Subcutaneous abdominal adipose tissue (tissue), 5 donors: ENCODE data around the gene LRCH2.

Experiments used
- H3K27ac ChIP-seq: one replicate; pipeline ENCODE4 v1.7.0; 2013; ENCODE audit warnings: low read depth, mild to moderate bottlenecking, inconsistent platforms, low read length, moderate library complexity
- H3K27me3 ChIP-seq, 5 donors: one replicate each; pipeline ENCODE4 v1.7.0; 2013; ENCODE audit warnings: low read length in 5 of 5, inconsistent platforms in 1 of 5; ENCODE audit not compliant: control insufficient read depth in 5 of 5, insufficient read depth in 4 of 5
- H3K36me3 ChIP-seq, 5 donors: one replicate each; pipeline ENCODE4 v1.7.0; 2013; ENCODE audit warnings: low read length in 5 of 5; ENCODE audit not compliant: control insufficient read depth in 5 of 5, insufficient read depth in 5 of 5
- H3K4me1 ChIP-seq, 5 donors: one replicate each; pipeline ENCODE4 v1.7.0; 2013; ENCODE audit warnings: low read length in 5 of 5, mild to moderate bottlenecking in 3 of 5, moderate library complexity in 1 of 5; ENCODE audit not compliant: control insufficient read depth in 5 of 5, insufficient read depth in 5 of 5
- H3K4me3 ChIP-seq, 5 donors: one replicate each; pipeline ENCODE4 v1.7.0; 2013; ENCODE audit warnings: low read length in 5 of 5, low read depth in 1 of 5
- H3K9ac ChIP-seq, 5 donors: one replicate each; pipeline ENCODE4 v1.7.0; 2013; ENCODE audit warnings: low read length in 5 of 5, mild to moderate bottlenecking in 4 of 5, moderate library complexity in 3 of 5
- H3K9me3 ChIP-seq, 5 donors: one replicate each; pipeline ENCODE4 v1.7.0; 2013; ENCODE audit warnings: low read length in 5 of 5; ENCODE audit not compliant: control insufficient read depth in 5 of 5
- donor health status: healthy.
- donor health status: healthy.
- donor health status: healthy.
- donor health status: healthy.
- donor health status: healthy.

The LRCH2 gene

GRCh38 chrX:115178473-115178872 is 55.4 kb downstream of the LRCH2 start:
- Histone ChIP-seq H3K4me1 (no peaks in the 10 kb centered on the region), H3K36me3 (no peaks in the 10 kb centered on the region), H3K9ac (no peak overlapping the region)

GRCh38 chrX:115177932-115178331 is 56.0 kb downstream of the LRCH2 start:
- H3K9me3 ChIP-seq: peaks cover 0 to 2% (median 0%) of the 10 kb centered on the region in 5 donors
- no peak overlapping the region for H3K27ac ChIP-seq
- peaks cover 0 to 7% (median 3%) of the 10 kb centered on the region in 5 donors for H3K27me3 ChIP-seq
- no peaks in the 10 kb centered on the region for H3K4me1 ChIP-seq
- H3K9ac ChIP-seq: no peak overlapping the region
- no peak overlapping the region for H3K4me3 ChIP-seq
- H3K36me3 ChIP-seq: no peaks in the 10 kb centered on the region

More at GRCh38 chrX:115178473-115178872, 55.4 kb downstream of the LRCH2 start:
- H3K27ac ChIP-seq: no peak overlapping the region
- peaks cover 0 to 7% (median 3%) of the 10 kb centered on the region in 5 donors for H3K27me3 ChIP-seq
- no peak overlapping the region for H3K4me3 ChIP-seq
- H3K9me3 ChIP-seq: peaks cover 0 to 2% (median 0%) of the 10 kb centered on the region in 5 donors

GRCh38 chrX:115174548-115174947 is 59.3 kb downstream of the LRCH2 start:
- Histone ChIP-seq H3K9ac (no peak overlapping the region), H3K27me3 (peaks cover 0 to 4% (median 0%) of the 10 kb centered on the region in 5 donors), H3K4me3 (no peak overlapping the region), H3K27ac (no peak overlapping the region), H3K36me3 (no peaks in the 10 kb centered on the region), H3K4me1 (no peaks in the 10 kb centered on the region), H3K9me3 (peaks cover 0 to 2% (median 0%) of the 10 kb centered on the region in 5 donors)

- no peak overlapping the region for H3K4me3 ChIP-seq
- H3K9ac ChIP-seq: no peak overlapping the region
- no peaks in the 10 kb centered on the region for H3K36me3 ChIP-seq
- H3K27me3 ChIP-seq: peaks cover 0 to under 1% (median 0%) of the 10 kb centered on the region in 5 donors
- no peak overlapping the region for H3K27ac ChIP-seq
- peaks cover 0 to 2% (median 0%) of the 10 kb centered on the region in 5 donors for H3K9me3 ChIP-seq
- no peaks in the 10 kb centered on the region for H3K4me1 ChIP-seq
Measured at GRCh38 chrX:115173181-115173580, 60.7 kb downstream of the LRCH2 start.

GRCh38 chrX:115147220-115147619 is 86.7 kb downstream of the LRCH2 start:
- no peaks in the 10 kb centered on the region for H3K4me1 ChIP-seq
- H3K9ac ChIP-seq: no peak overlapping the region
- H3K36me3 ChIP-seq: no peaks in the 10 kb centered on the region
- H3K27ac ChIP-seq: no peak overlapping the region
- no peak overlapping the region for H3K4me3 ChIP-seq
- H3K9me3 ChIP-seq: no peaks in the 10 kb centered on the region
- no peaks in the 10 kb centered on the region for H3K27me3 ChIP-seq

GRCh38 chrX:115142057-115142456 is 91.8 kb downstream of the LRCH2 start:
- no peak overlapping the region for H3K9ac ChIP-seq
- no peak overlapping the region for H3K27ac ChIP-seq
- H3K4me1 ChIP-seq: no peaks in the 10 kb centered on the region
- peaks cover 0 to 5% (median 5%) of the 10 kb centered on the region in 5 donors for H3K9me3 ChIP-seq
- peaks cover 0 to 10% (median 0%) of the 10 kb centered on the region in 5 donors for H3K27me3 ChIP-seq
- peaks cover 0 to 3% (median 0%) of the 10 kb centered on the region in 5 donors for H3K36me3 ChIP-seq
- H3K4me3 ChIP-seq: no peak overlapping the region

- Histone ChIP-seq H3K27ac (no peak overlapping the region), H3K4me3 (no peak overlapping the region), H3K9ac (no peak overlapping the region), H3K27me3 (peaks cover 0 to 10% (median 0%) of the 10 kb centered on the region in 5 donors), H3K36me3 (peaks cover 0 to 3% (median 0%) of the 10 kb centered on the region in 5 donors), H3K4me1 (no peaks in the 10 kb centered on the region), H3K9me3 (peaks cover 0 to 5% (median 5%) of the 10 kb centered on the region in 5 donors)
Measured at GRCh38 chrX:115138040-115138439, 95.9 kb downstream of the LRCH2 start.

- Histone ChIP-seq H3K4me3 (no peak overlapping the region), H3K4me1 (no peaks in the 10 kb centered on the region), H3K36me3 (no peaks in the 10 kb centered on the region), H3K27me3 (no peaks in the 10 kb centered on the region), H3K9me3 (no peaks in the 10 kb centered on the region), H3K9ac (no peak overlapping the region), H3K27ac (no peak overlapping the region)
Measured at GRCh38 chrX:115134382-115134781, 99.5 kb downstream of the LRCH2 start.

- no peak overlapping the region for H3K27ac ChIP-seq
- H3K9me3 ChIP-seq: peaks cover 0 to 4% (median 0%) of the 10 kb centered on the region in 5 donors
- H3K36me3 ChIP-seq: no peaks in the 10 kb centered on the region
- H3K27me3 ChIP-seq: peaks cover 0 to 6% (median 0%) of the 10 kb centered on the region in 5 donors
- no peaks in the 10 kb centered on the region for H3K4me1 ChIP-seq
- no peak overlapping the region for H3K9ac ChIP-seq
- H3K4me3 ChIP-seq: no peak overlapping the region
Measured at GRCh38 chrX:115112411-115112810, 121.5 kb downstream of the LRCH2 start.

- H3K27me3 ChIP-seq: peaks cover 0 to 9% (median 0%) of the 10 kb centered on the region in 5 donors
- no peak overlapping the region for H3K27ac ChIP-seq
- no peaks in the 10 kb centered on the region for H3K36me3 ChIP-seq
- no peak overlapping the region for H3K9ac ChIP-seq
- no peaks in the 10 kb centered on the region for H3K4me1 ChIP-seq
- H3K9me3 ChIP-seq: peaks cover 0 to 14% (median 3%) of the 10 kb centered on the region in 5 donors
- no peak overlapping the region for H3K4me3 ChIP-seq
Measured at GRCh38 chrX:115098897-115099296, 135.0 kb downstream of the LRCH2 start.
